NOMO-1 treated with DMSO at 0.1 percent for 48 hours (cell line): ENCODE data around the gene ALG12.

Source experiments
- DNase-seq: peaks from one replicate; lab custom pipeline; 2025; ENCODE audit not compliant: unreplicated experiment; lab: John Stamatoyannopoulos, UW

The ALG12 gene

GRCh38 chr22:49958366-49958921 is 40.2 kb upstream of the ALG12 start:
- DNase-seq: no peak

GRCh38 chr22:49957826-49958365 is 39.7 kb upstream of the ALG12 start:
- no peak for DNase-seq

- DNase-seq: no peak
Measured at GRCh38 chr22:49956914-49957825, 38.9 kb upstream of the ALG12 start.

GRCh38 chr22:49956418-49956770 is 38.2 kb upstream of the ALG12 start:
- DNase-seq: no peak

GRCh38 chr22:49955581-49956417 is 37.6 kb upstream of the ALG12 start:
- no peak for DNase-seq

- DNase-seq: no peak
Measured at GRCh38 chr22:49954991-49955580, 36.8 kb upstream of the ALG12 start.

- no peak for DNase-seq
Measured at GRCh38 chr22:49954354-49954753, 36.1 kb upstream of the ALG12 start.

GRCh38 chr22:49953680-49954344 is 35.6 kb upstream of the ALG12 start:
- no peak for DNase-seq

- DNase-seq: peak; percentile 14
Measured at GRCh38 chr22:49953027-49953679, 34.9 kb upstream of the ALG12 start.

- no peak for DNase-seq
Measured at GRCh38 chr22:49951986-49952896, 34.0 kb upstream of the ALG12 start.

- DNase-seq: no peak
Measured at GRCh38 chr22:49951678-49951985, 33.4 kb upstream of the ALG12 start.

GRCh38 chr22:49951000-49951677 is 32.9 kb upstream of the ALG12 start:
- DNase-seq: peak; percentile 14

GRCh38 chr22:49950396-49950994 is 32.3 kb upstream of the ALG12 start:
- no peak for DNase-seq

GRCh38 chr22:49949914-49950292 is 31.7 kb upstream of the ALG12 start:
- DNase-seq: no peak

GRCh38 chr22:49948958-49949913 is 31.0 kb upstream of the ALG12 start:
- DNase-seq: no peak

GRCh38 chr22:49948116-49948957 is 30.1 kb upstream of the ALG12 start:
- no peak for DNase-seq
